HG03575 (cell line): ENCODE data around the gene KRT82.

Experiments
- ATAC-seq: cut with Tn5 transposase; IDR thresholded peaks from one replicate; pipeline ENCODE4 v1.9.1; 2021; ENCODE audit not compliant: unreplicated experiment, insufficient number of reproducible peaks, low FRiP score; ENCODE audit errors: extremely low read depth

Gene KRT82

DNA sequence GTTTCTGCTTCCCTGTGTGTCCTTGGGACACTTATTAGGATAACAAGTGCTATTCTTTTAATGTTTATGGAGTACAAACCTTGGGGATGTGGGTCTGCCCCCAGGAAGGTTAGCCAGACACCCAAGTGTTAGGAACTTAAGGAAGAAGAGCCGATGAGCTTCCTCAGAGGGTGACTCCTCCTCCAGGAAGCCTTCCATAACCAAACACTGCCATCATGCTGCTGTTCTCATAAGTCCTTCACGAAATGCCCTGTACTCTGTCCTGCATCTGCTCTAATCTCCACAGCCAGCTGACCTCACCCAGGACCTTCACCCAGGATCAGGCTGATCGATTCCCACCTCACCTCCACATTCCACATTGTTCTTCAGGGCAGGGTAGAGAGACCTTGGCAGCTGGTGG is 37.6 kb downstream of the KRT82 start:
- ATAC-seq: no peak

DNA sequence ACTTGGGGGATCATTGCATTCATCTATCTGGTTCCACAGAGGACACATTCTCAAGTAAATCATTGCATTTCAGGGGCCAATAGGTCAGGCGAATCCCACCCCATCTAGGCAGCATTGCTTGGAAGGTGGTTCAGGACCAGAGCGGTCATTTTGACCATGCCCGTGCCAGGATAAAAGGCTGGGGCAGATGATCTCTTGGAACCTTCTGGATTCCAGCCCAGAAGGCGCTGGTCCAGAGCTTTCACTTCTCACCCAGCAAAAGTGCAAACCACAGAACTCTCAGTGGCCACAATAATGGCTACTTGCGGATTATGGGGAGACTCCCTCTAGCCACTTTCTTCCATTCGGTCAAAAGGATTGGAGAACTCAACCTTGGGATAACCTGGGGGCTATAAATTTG is 38.3 kb downstream of the KRT82 start:
- ATAC-seq: no peak

DNA sequence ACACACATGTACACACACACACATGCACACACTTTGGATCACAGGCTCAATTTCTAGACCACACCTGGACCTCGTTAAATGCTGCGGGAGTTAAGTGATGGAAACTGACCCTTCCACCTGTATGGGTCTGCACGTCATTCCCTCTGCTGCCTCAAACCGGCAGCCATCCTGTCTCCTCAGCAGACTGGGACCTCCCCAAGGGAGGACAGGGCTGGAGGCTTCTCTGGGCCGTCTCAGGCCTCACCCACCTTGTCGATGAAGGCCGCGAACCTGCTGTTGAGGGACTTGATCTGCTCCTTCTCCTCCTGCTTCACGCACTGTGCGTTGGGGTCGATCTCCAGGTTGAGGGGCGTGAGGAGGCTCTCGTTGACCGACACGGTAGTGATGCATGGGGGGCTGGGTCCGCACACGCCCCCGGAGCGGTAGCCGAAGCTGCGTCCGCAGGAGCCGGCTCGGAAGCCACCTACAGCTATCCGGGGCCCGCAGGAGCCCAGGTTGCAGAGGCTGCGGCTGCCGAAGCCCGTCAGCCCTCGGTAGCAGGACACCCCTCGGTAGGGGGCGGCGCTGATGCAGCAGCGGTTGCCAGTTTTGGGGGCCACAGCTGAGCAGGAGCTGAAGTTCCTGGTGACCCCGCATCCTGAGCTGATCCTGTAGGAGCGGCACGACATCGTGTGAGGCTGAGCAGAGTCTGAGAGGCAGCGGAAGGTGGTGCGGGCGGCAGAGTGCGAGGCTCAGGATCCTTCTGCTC is 39.2 kb downstream of the KRT82 start, which contains the start of gene KRT85:
Gene KRT85 (minus strand): TSS at position 744 of the 748 bp plus-strand sequence. CDS start 76 bp downstream, at position 668.
- ATAC-seq: no peak

DNA sequence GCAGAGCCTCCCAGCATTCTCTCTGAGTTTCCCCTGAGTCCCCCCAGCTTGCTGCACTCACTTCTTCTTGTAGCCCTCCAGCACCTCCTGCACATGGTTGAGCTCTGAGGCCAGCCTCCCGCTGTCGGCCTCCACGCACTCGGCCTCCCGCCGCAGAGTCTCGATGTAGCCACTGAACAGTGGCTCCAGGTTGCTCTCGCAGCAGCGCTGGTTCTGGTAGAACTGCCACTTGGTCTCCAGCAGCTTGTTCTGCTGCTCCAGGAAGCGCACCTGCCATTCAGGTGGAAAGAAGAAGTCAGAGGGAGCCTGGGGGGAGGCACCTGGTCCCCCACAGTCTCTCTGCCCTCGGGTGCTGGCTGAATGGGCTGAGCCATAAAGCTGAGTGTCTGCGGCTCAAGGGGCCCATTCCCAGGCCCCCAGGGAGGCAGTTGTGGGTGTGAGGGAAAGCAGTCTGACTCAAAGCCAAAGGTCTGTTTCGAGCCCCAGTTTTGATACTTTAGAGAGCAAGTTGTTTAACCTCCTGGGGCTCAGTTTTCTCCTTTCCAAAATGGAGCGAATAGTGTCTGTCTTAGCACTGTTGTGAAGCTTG is 41.1 kb downstream of the KRT82 start:
- ATAC-seq: no peak

DNA sequence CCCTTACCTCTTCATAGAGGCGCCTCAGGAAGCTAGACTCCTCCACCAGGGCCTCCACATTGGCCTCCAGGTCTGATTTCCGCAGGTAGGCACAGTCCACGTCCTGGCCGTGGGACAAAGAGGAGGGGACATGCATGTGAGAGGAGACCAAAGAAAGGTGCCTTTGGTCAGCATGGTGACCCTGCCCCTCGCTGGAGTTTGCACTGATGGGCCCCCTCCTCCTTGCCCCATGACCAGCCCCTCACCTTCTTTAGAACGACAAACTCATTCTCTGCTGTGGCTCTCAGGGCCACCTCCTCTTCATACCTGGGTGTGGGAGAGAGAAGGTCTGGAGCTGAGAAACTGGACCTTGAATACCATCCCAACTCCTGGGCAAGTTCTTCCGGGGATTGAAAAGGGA is 42.1 kb downstream of the KRT82 start:
- no peak for ATAC-seq

DNA sequence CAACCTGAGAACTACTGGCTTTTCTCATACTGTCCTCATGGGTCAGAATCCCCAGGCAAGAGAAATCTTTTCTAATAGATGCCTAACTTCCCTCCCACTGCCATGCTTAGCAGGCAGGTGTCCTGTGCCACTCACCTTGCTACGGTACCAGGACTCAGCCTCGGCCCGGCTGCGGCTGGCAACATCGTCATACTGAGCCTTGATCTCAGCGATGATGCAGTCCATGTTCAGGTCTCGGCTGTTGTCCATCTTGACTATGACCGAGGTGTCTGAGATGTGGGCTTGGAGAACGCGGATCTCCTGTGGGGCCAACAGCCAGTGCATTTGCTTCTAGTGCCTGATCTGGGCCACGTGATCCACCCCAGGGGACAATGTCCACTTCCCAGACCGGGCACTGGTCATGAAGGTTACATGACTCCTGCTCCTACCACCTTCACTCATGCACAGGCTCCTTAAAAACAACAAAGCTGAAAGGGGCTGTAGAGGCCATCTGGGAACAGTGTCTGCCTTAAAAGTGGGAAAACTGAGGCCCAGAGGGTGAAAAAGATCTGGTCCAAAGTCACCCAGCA is 42.9 kb downstream of the KRT82 start:
- ATAC-seq: no peak

DNA sequence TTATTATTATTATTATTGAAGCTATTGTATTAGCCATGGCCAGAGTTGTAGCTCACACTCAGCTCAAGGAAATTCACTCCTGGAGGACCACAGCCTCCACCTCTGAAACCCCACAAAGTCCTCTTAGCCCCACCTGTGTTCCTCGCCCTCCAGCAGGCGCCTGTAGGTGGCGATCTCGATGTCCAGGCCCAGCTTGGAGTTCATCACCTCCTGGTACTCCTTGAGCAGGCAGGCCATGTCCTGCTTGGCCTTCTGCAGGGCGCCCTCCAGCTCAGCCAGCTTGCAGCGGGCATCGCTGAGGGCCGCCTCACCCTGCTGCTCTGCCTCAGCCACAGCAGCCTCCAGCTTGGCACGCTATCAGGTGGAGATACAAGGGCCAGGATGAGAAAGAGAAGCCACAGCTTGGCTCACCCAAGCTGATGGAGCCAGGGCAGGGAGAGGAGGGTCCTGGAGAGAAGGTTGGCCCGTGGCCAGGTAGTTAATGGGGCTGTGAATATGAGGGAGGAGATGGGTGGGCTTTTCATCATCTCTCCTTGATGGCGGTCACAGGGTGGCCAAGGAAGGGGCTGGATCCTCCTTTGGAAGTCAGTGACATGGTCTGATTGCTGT is 43.9 kb downstream of the KRT82 start:
- no peak for ATAC-seq

DNA sequence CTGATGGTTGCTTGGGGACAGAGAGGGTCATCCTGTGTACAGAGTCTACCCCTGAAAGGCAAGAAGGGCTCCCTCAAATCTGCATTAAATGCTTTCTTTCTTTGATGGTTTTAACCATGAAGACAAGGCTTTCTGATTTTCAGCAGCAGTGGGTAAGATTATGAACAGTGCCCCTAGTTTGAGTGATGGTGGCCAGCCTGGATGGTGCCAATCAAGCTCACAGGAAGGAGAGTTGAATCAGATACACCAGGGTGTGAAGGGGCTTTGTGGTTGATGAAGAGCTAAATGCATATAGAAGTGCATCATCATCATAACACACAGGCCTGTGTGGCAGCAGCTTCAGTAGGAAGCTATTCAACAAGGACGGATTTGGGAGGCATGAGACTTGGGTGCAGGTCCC is 44.6 kb downstream of the KRT82 start:
- ATAC-seq: no peak

DNA sequence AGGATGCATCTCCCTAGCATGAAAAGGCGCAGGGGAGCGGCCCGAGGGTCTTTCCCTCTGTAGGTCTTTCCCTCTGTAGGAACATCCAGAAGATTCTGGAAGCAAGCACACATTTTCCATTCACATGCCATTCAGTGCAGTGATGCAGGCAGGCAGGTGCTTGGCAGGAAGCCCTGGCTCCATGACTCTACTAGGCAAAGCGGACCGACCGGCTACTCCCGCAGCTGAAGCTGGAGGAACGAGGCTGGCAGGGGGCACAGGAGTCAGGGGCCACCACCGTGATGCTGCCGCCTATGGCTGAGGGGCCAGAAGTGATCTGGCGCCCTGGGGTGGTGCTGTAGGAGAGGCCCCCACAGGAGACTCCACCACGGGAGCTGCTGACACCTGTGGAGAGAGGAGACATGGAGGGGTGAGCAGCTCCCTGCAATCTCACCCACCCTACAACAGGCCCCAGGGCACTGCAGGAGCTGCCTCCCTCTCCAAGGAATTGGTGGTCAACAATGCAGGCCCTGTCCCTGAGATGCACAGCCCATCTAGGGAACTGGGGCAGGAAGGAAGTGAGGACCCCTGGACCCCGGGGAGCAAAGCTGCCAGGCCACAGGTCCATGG is 45.4 kb downstream of the KRT82 start:
- ATAC-seq: no peak

DNA sequence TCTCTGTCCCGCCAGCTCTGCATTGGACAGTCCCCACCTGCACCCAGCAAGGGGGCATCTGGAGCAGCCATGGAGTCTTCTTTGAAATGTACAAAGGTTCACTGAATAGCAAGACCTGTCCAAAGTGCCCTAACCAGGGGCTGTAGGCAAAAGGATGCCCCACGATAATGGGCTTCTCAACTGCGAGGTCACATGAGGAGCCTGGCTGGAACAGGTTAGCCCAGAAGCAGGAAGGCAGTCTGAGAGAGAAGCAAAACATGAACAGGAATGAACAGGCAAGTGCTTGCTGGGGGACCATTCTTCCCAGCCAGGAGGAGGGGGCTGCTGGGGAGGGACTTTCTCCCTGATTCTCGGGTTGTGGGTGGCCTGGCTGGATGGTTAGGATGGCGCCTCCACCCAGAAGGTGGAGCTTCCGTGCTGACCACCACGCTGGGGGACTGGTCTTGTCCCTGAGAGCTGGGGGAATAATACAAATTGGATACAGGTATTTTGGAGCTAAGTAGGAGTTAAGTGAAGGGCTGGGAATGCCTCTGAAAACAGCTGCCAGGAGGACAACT is 46.0 kb downstream of the KRT82 start:
- no peak for ATAC-seq

DNA sequence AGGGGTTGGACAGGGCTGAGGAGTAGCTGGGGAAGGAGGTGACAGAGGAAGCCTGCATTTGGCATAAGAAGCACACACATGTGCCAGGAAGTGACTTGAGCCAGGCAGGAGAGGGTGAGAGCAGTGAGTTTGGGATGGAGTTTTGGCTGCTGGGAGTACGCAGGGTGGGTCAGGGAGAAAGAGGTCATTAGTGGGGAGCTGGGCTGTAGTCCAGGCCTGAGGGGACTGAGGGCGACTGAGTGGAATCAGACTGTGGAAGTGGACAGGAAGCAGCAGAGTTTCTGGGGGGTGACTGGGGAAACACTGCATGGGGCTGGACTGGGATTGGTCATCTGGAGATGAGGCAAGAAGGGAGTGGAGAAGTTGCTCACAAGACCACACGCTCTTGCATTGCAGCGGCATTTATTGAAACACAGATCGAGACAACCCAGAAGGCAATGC is 46.5 kb downstream of the KRT82 start:
- ATAC-seq: no peak

DNA sequence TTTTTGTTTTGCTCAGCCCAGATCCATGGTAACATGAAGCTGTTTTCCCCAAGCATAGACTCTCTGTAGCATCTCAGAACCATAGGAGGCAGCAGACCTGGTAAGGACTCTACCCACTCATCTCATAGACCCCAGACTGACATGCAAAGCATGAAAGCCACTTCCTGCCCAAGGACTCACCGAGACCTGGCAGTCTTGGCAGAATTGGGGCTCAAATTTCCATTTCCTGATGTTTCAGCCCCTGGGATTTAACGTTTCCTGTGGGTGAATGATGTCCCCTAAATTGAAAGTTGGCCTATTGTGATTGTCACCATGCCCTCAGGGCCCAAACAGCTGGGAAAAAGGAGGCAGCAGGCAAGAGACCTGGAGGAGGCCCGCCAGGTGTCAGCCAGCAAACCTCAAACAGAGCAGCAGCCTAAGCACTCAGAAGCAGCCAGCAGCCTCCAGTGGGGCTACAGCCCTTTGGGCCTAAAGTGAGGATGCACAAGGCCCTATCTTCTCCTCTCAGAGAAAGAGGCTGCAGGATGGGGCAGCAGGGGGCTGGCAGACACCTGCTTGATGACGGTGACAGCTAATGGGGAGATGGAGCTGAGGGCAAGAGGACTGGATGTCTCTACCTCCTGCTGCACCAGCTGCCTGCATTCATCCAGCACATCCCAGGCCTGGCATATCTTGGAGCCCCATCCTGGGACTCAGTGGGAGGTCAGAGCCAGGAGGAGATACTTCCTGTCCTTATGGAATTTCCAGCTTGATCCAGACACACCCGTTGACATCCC is 47.4 kb downstream of the KRT82 start:
- no peak for ATAC-seq

DNA sequence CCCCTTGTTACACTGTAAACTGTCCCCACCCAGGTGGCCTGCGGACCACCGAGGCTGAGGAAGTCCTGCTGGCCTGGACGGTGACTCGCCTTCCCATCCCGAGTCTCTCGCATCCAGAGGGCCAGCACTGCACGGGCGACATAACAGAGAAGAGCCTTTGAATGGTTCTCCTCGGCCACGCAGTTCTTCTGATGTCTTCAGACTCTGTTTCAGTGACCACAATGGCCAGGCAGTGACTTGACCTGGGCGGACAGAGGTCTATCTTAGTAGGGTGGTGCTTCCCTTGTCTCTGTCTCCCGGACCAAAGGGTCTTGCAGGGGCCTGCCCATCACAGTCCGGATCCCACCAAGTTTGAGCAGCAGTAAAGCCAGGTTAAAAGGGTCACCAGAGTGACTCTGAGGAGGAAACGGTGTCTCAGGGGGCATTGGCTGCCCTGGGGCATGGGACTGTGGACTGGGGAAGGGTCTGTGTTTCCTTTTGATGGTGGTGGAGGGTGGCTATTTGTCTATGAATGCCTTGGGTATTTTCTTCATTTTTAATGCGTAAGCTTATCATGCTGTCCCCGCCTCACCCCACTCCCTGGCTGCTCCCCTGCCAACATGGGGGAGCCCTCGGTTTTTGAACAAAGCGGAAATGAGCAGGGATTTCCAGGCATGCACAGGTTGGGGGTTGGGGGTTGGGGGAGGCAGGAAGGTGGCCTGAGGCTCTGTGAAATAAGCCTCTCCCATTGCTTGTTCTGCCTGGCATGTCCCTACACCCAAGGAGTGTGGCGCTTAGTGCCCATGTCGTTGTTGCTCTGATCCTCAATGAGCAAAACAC is 49.2 kb downstream of the KRT82 start:
- no peak for ATAC-seq

DNA sequence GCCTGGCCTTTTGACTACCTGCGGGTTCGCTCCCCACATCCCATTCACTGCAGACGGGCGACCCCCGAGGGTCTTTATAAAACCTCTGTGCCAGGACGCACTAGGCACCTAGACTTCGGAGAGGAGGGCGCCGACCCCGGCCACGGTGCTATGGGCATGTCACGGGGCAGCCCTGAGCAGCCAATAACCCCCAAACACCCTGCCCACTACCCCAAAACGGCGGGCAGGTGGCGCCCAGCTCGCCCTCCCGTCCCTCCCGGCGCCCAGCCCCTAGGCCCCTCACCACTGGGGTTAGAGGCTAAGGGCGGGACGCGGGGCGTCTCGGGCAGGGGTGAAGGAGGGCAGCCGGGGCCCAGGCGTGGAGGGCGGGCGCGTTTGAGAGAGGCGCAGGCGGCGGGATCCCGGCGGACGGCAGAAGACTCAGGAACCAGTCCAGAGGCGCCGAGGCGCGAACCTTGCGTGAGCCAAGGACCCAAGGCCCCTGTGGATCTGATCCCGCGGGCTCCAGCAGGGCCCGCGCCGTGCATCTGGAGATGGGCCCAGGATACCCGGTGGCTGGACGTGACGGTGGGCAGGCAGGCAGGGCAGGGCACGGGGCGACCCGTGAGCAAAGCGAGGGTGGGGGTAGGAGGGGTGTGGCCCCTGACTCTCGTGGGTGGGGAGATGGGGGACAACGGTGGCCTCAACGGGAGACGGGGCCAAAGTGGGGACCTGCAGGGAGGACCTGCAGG is 49.9 kb downstream of the KRT82 start:
- ATAC-seq: no peak

DNA sequence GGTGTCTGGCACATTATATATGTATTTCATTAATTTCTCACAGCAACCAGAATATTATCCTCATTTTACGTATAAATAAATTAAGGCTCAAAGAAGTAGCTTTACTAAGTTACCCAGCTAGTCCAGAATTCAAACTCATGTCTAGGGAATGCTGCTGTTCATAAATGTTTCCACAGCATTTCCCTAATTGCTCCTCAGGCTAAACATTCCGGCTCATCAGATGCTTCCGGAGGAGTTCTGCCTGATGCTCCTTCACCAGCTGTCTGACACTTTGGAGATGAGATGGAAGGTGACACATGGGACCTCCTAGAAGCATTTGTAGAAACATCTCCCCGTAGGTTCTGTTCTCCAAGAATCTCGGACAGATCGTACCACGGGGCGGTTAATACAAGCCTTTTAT is 51.0 kb downstream of the KRT82 start:
- ATAC-seq: no peak

DNA sequence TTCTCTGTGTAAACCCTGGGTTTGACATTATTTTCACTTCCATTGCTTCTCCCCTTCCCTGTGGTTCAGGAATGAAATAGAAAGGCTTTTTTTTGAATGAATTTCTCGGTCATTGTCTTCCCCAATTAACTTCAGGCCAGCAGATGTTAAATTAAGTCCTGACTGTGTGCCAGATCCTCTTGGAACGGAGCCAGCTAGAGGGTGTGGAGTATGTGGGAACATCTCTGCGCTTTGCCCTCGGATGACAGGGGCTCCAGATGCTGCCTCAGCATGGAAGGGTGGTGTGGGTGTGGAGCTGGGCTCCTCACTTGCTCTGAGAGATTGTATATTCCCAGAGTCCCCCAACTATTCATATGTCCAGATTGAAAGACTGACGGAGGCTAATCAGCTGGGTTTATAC is 51.9 kb downstream of the KRT82 start:
- no peak for ATAC-seq

DNA sequence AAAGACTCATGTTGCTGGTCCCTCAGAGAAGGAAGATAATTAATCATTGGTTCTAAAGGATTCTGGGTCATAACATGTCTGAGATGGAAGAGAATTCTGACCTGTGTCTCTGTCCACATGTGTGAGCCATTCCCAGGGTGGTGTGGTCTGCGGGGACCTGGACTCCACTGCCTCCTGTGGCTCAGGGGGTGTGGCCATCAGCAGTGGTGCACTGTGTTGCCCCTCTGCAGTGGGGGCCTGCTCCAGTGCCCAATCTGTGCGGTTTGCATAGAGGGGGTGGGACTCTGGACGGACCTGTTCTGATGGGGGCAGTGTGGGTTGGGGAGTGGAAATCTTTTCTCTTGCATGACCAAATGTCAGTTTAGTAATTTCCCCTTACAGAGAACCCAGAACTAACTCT is 52.4 kb downstream of the KRT82 start:
- no peak for ATAC-seq
